Measurements from ENCODE around the gene SH3PXD2A. TPM values are rescaled to one million over a fixed set of nuclear protein-coding genes. Genes with fewer than 3 reads are reported as not detected.

The SH3PXD2A gene
- total and polyA plus RNA-seq, 9 of the 15 experiments (the other 6 are each of a cell fraction or from before 2014, with no cell fraction given) = 0.41 to 9.3 (median 2.5) TPM

DNA sequence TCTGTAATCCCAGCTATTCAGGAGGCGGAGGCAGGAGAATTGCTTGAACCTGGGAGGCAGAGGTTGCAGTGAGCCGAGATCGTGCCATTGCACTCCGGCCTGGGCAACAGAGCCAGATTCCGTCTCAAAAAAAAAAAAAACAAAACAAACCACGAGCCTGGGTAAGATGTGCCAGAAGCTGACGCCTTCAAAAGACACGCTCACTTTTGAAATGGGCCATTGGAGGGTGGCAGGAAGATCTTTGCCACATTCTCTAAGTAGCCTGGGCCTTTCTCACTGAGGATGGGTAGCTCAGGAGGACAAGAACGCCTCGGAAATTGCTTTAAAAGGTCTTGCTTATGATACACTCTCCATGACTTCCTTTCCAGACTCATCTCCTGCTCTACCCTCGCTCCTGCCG lies 172.7 kb downstream of the SH3PXD2A start:
- TF ChIP-seq, protein P1, sequence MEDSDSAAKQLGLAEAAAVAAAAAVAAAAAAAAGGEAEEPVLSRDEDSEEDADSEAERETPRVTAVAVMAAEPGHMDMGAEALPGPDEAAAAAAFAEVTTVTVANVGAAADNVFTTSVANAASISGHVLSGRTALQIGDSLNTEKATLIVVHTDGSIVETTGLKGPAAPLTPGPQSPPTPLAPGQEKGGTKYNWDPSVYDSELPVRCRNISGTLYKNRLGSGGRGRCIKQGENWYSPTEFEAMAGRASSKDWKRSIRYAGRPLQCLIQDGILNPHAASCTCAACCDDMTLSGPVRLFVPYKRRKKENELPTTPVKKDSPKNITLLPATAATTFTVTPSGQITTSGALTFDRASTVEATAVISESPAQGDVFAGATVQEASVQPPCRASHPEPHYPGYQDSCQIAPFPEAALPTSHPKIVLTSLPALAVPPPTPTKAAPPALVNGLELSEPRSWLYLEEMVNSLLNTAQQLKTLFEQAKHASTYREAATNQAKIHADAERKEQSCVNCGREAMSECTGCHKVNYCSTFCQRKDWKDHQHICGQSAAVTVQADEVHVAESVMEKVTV (CRISPR knock-in tag; IDR thresholded peaks at IDR 0.05) = no peak
- TF ChIP-seq CREM (IDR thresholded peaks at IDR 0.05; ENCODE audit: low read depth) = no peak
- no peak for TF ChIP-seq RAD21 (CRISPR knock-in tag; conservative IDR thresholded peaks at IDR 0.05 in 1 of 2, IDR thresholded peaks at IDR 0.05 in 1 of 2)
- no peak for TF ChIP-seq SMARCA4 (IDR thresholded peaks at IDR 0.05)
- TF ChIP-seq, protein P2, sequence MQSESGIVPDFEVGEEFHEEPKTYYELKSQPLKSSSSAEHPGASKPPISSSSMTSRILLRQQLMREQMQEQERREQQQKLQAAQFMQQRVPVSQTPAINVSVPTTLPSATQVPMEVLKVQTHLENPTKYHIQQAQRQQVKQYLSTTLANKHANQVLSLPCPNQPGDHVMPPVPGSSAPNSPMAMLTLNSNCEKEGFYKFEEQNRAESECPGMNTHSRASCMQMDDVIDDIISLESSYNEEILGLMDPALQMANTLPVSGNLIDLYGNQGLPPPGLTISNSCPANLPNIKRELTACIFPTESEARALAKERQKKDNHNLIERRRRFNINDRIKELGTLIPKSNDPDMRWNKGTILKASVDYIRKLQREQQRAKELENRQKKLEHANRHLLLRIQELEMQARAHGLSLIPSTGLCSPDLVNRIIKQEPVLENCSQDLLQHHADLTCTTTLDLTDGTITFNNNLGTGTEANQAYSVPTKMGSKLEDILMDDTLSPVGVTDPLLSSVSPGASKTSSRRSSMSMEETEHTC (IDR thresholded peaks at IDR 0.05) = no peak
- no peak for TF ChIP-seq NR2F6 (CRISPR knock-in tag; IDR thresholded peaks at IDR 0.05)
- ChIA-PET POLR2A (interaction anchor here (1.0 kb wide), 2 partner anchors 10 to 15 kb away, joined by 3 to 4 read pairs; no protein-coding TSS in a partner anchor), CTCF (ENCODE audit: low intra/inter-chr PET ratio) (no interaction called here)
- Histone ChIP-seq H3K27ac (ENCODE audit: extremely low read depth, low read depth, low read length) (no peak overlapping the region), H3K4me1 (replicated peaks in 1 of 2; ENCODE audit: control insufficient read depth in 2 of 2, insufficient read depth in 2 of 2, low read length in 2 of 2) (peaks cover 0 to 5% of the 10 kb centered on the region in 2 experiments; a peak in 3 of 5 replicates), H3K9me3 (replicated peaks; ENCODE audit: control insufficient read depth, insufficient read depth, low read depth, low read length) (no peaks in the 10 kb centered on the region), H3K36me3 (ENCODE audit: control insufficient read depth, insufficient read depth, low read length) (no peaks in the 10 kb centered on the region), H3K9me1 (ENCODE audit: control insufficient read depth, insufficient read depth, low read length) (no peaks in the 10 kb centered on the region), H4K20me1 (replicated peaks; ENCODE audit: control insufficient read depth, insufficient read depth, low read length) (no peaks in the 10 kb centered on the region), H3K79me2 (ENCODE audit: control insufficient read depth, insufficient read depth, low read length) (no peaks in the 10 kb centered on the region), H3K4me2 (ENCODE audit: insufficient read depth, low read length) (no peak overlapping the region), H3K4me3 (no peak overlapping the region), H2AFZ (ENCODE audit: low read depth, low read length) (no peak overlapping the region), H3K9ac (ENCODE audit: insufficient read depth in 1 of 2, low read depth in 2 of 2, low read length in 2 of 2) (no peak overlapping the region), H3K27me3 (ENCODE audit: control insufficient read depth in 2 of 2, insufficient read depth in 2 of 2, low read length in 2 of 2) (no peaks in the 10 kb centered on the region)
- FAIRE-seq = no peak
- intact Hi-C loops (cut with micrococcal nuclease) = no loop called here
- BruUV-seq (replicated peaks) = no TSS peak
- no peak for DNase-seq (ENCODE audit: extremely low read depth in 1 of 4, low spot score in 3 of 4)
- no peak for ATAC-seq
- in situ Hi-C loops (cut with MboI) = no loop called here
- 51% methylated on average over 7 of the region's 12 CpGs for WGBS (ENCODE audit: insufficient coverage, low coverage, missing lambda C conversion rate)

All from K562 (cell line).